ENCODE results near the gene UVRAG.

UVRAG gene

GRCh38 chr11:75820645-75821044, 5.6 kb downstream of the UVRAG start:
- no peak overlapping the region for H2AK5ac ChIP-seq (ENCODE audit: low read length, severe bottlenecking)
- WGBS: no CpG with 5 or more reads among the region's 1 CpG
- peaks cover 31% of the 10 kb centered on the region for H3K79me1 ChIP-seq (replicated peaks; ENCODE audit: low read length, poor library complexity, severe bottlenecking)
- H3K27me3 ChIP-seq (ENCODE audit: control insufficient read depth in 1 of 2, insufficient read depth in 1 of 2, low read length in 2 of 2): no peaks in the 10 kb centered on the region
- H3K4me3 ChIP-seq (ENCODE audit: insufficient read depth in 1 of 2, low read depth in 1 of 2, low read length in 2 of 2): no peak overlapping the region
- H3K18ac ChIP-seq (ENCODE audit: low read depth in 1 of 2, low read length in 2 of 2): no peak overlapping the region
- H2AFZ ChIP-seq (ENCODE audit: low read depth, low read length): no peak overlapping the region
- H4K91ac ChIP-seq (ENCODE audit: low read length): no peak overlapping the region
- no peak overlapping the region for H3K4me2 ChIP-seq (ENCODE audit: low read length, poor library complexity, severe bottlenecking)
- no peak overlapping the region for H2BK120ac ChIP-seq (ENCODE audit: low read depth, low read length)
- no peaks in the 10 kb centered on the region for H3K9me3 ChIP-seq (ENCODE audit: control insufficient read depth, low read length)
- H2BK15ac ChIP-seq (ENCODE audit: low read depth, poor library complexity, severe bottlenecking): no peak overlapping the region
- no peak overlapping the region for H3K27ac ChIP-seq (ENCODE audit: low read length, poor library complexity, severe bottlenecking)
- no peak overlapping the region for H3K4ac ChIP-seq (ENCODE audit: low read depth in 1 of 2, low read length in 2 of 2)
- no peak overlapping the region for H3K23ac ChIP-seq (ENCODE audit: low read length in 2 of 2)
- H3K14ac ChIP-seq (ENCODE audit: low read length in 2 of 2): no peak overlapping the region
- no peak overlapping the region for H3K9ac ChIP-seq (ENCODE audit: low read length)
- no peak overlapping the region for H2BK12ac ChIP-seq (ENCODE audit: low read length in 2 of 2)
- no peak overlapping the region for H4K8ac ChIP-seq (ENCODE audit: low read length)
- no peak overlapping the region for H2BK5ac ChIP-seq (ENCODE audit: low read depth, low read length, poor library complexity, severe bottlenecking)
- peaks cover 2% of the 10 kb centered on the region for H3K4me1 ChIP-seq (ENCODE audit: control insufficient read depth, insufficient read depth, low read depth, low read length)
- H3K36me3 ChIP-seq (ENCODE audit: control insufficient read depth in 1 of 2, insufficient read depth in 2 of 2, low read depth in 1 of 2, low read length in 2 of 2): peaks cover 0 to 8% of the 10 kb centered on the region in 2 experiments
- peak; percentile 62 for DNase-seq

- no peak overlapping the region for H3K4me2 ChIP-seq (ENCODE audit: low read length, poor library complexity, severe bottlenecking)
- H3K27me3 ChIP-seq (ENCODE audit: control insufficient read depth in 1 of 2, insufficient read depth in 1 of 2, low read length in 2 of 2): no peaks in the 10 kb centered on the region
- peaks cover 2% of the 10 kb centered on the region for H3K4me1 ChIP-seq (ENCODE audit: control insufficient read depth, insufficient read depth, low read depth, low read length)
- no peak overlapping the region for H2BK15ac ChIP-seq (ENCODE audit: low read depth, poor library complexity, severe bottlenecking)
- no peak overlapping the region for H3K23ac ChIP-seq (ENCODE audit: low read length in 2 of 2)
- WGBS: 92% methylated on average over 4 of the region's 5 CpGs
- H2AK5ac ChIP-seq (ENCODE audit: low read length, severe bottlenecking): no peak overlapping the region
- no peak for DNase-seq
- no peak overlapping the region for H3K9ac ChIP-seq (ENCODE audit: low read length)
- no peak overlapping the region for H2AFZ ChIP-seq (ENCODE audit: low read depth, low read length)
- no peak overlapping the region for H3K27ac ChIP-seq (ENCODE audit: low read length, poor library complexity, severe bottlenecking)
- no peak overlapping the region for H4K91ac ChIP-seq (ENCODE audit: low read length)
- no peak overlapping the region for H2BK120ac ChIP-seq (ENCODE audit: low read depth, low read length)
- no peaks in the 10 kb centered on the region for H3K9me3 ChIP-seq (ENCODE audit: control insufficient read depth, low read length)
- H3K79me1 ChIP-seq (replicated peaks; ENCODE audit: low read length, poor library complexity, severe bottlenecking): peaks cover 30% of the 10 kb centered on the region
- H3K36me3 ChIP-seq (ENCODE audit: control insufficient read depth in 1 of 2, insufficient read depth in 2 of 2, low read depth in 1 of 2, low read length in 2 of 2): peaks cover 0 to 8% of the 10 kb centered on the region in 2 experiments
- H2BK5ac ChIP-seq (ENCODE audit: low read depth, low read length, poor library complexity, severe bottlenecking): no peak overlapping the region
- no peak overlapping the region for H4K8ac ChIP-seq (ENCODE audit: low read length)
- H3K18ac ChIP-seq (ENCODE audit: low read depth in 1 of 2, low read length in 2 of 2): no peak overlapping the region
- H3K4ac ChIP-seq (ENCODE audit: low read depth in 1 of 2, low read length in 2 of 2): no peak overlapping the region
- no peak overlapping the region for H3K14ac ChIP-seq (ENCODE audit: low read length in 2 of 2)
- H2BK12ac ChIP-seq (ENCODE audit: low read length in 2 of 2): no peak overlapping the region
- H3K4me3 ChIP-seq (ENCODE audit: insufficient read depth in 1 of 2, low read depth in 1 of 2, low read length in 2 of 2): no peak overlapping the region
Observed at GRCh38 chr11:75821202-75821601, 6.2 kb downstream of the UVRAG start.

- Histone ChIP-seq H3K23ac (ENCODE audit: low read length in 2 of 2) (no peak overlapping the region), H3K14ac (ENCODE audit: low read length in 2 of 2) (no peak overlapping the region), H3K4me2 (ENCODE audit: low read length, poor library complexity, severe bottlenecking) (no peak overlapping the region), H4K8ac (ENCODE audit: low read length) (no peak overlapping the region), H3K4ac (ENCODE audit: low read depth in 1 of 2, low read length in 2 of 2) (no peak overlapping the region), H2BK5ac (ENCODE audit: low read depth, low read length, poor library complexity, severe bottlenecking) (no peak overlapping the region), H2BK120ac (ENCODE audit: low read depth, low read length) (no peak overlapping the region), H2BK12ac (ENCODE audit: low read length in 2 of 2) (peak overlapping the region in 1 of 2 experiments; percentile 25), H3K4me3 (ENCODE audit: insufficient read depth in 1 of 2, low read depth in 1 of 2, low read length in 2 of 2) (no peak overlapping the region), H3K9me3 (ENCODE audit: control insufficient read depth, low read length) (no peaks in the 10 kb centered on the region), H3K27ac (ENCODE audit: low read length, poor library complexity, severe bottlenecking) (no peak overlapping the region), H2AK5ac (ENCODE audit: low read length, severe bottlenecking) (no peak overlapping the region), H3K27me3 (ENCODE audit: control insufficient read depth in 1 of 2, insufficient read depth in 1 of 2, low read length in 2 of 2) (no peaks in the 10 kb centered on the region), H3K79me1 (replicated peaks; ENCODE audit: low read length, poor library complexity, severe bottlenecking) (peaks cover 21% of the 10 kb centered on the region), H3K4me1 (ENCODE audit: control insufficient read depth, insufficient read depth, low read depth, low read length) (no peaks in the 10 kb centered on the region), H3K36me3 (ENCODE audit: control insufficient read depth in 1 of 2, insufficient read depth in 2 of 2, low read depth in 1 of 2, low read length in 2 of 2) (peaks cover 0 to 8% of the 10 kb centered on the region in 2 experiments), H2BK15ac (ENCODE audit: low read depth, poor library complexity, severe bottlenecking) (no peak overlapping the region), H2AFZ (ENCODE audit: low read depth, low read length) (no peak overlapping the region), H3K9ac (ENCODE audit: low read length) (no peak overlapping the region), H3K18ac (ENCODE audit: low read depth in 1 of 2, low read length in 2 of 2) (no peak overlapping the region), H4K91ac (ENCODE audit: low read length) (no peak overlapping the region)
- 100% methylated on average over 1 of the region's 3 CpGs for WGBS
- DNase-seq: no peak
Observed at GRCh38 chr11:75822541-75822940, 7.5 kb downstream of the UVRAG start.

- H3K14ac ChIP-seq (ENCODE audit: low read length in 2 of 2): no peak overlapping the region
- no peak overlapping the region for H2BK12ac ChIP-seq (ENCODE audit: low read length in 2 of 2)
- no peak overlapping the region for H2BK15ac ChIP-seq (ENCODE audit: low read depth, poor library complexity, severe bottlenecking)
- H3K23ac ChIP-seq (ENCODE audit: low read length in 2 of 2): no peak overlapping the region
- H4K8ac ChIP-seq (ENCODE audit: low read length): no peak overlapping the region
- no peak overlapping the region for H2AFZ ChIP-seq (ENCODE audit: low read depth, low read length)
- peaks cover 21% of the 10 kb centered on the region for H3K79me1 ChIP-seq (replicated peaks; ENCODE audit: low read length, poor library complexity, severe bottlenecking)
- H3K27me3 ChIP-seq (ENCODE audit: control insufficient read depth in 1 of 2, insufficient read depth in 1 of 2, low read length in 2 of 2): no peaks in the 10 kb centered on the region
- no peaks in the 10 kb centered on the region for H3K9me3 ChIP-seq (ENCODE audit: control insufficient read depth, low read length)
- no peak overlapping the region for H3K4ac ChIP-seq (ENCODE audit: low read depth in 1 of 2, low read length in 2 of 2)
- no peak overlapping the region for H3K27ac ChIP-seq (ENCODE audit: low read length, poor library complexity, severe bottlenecking)
- H3K4me1 ChIP-seq (ENCODE audit: control insufficient read depth, insufficient read depth, low read depth, low read length): peaks cover 1% of the 10 kb centered on the region
- no peak overlapping the region for H4K91ac ChIP-seq (ENCODE audit: low read length)
- no peak overlapping the region for H2BK5ac ChIP-seq (ENCODE audit: low read depth, low read length, poor library complexity, severe bottlenecking)
- H3K9ac ChIP-seq (ENCODE audit: low read length): peak overlapping the region; percentile 71
- no peak overlapping the region for H3K4me3 ChIP-seq (ENCODE audit: insufficient read depth in 1 of 2, low read depth in 1 of 2, low read length in 2 of 2)
- no peak overlapping the region for H2BK120ac ChIP-seq (ENCODE audit: low read depth, low read length)
- no peak overlapping the region for H3K4me2 ChIP-seq (ENCODE audit: low read length, poor library complexity, severe bottlenecking)
- DNase-seq: no peak
- no peak overlapping the region for H2AK5ac ChIP-seq (ENCODE audit: low read length, severe bottlenecking)
- no peak overlapping the region for H3K18ac ChIP-seq (ENCODE audit: low read depth in 1 of 2, low read length in 2 of 2)
- 97% methylated on average over 4 of the region's 4 CpGs for WGBS
- H3K36me3 ChIP-seq (ENCODE audit: control insufficient read depth in 1 of 2, insufficient read depth in 2 of 2, low read depth in 1 of 2, low read length in 2 of 2): peaks cover 0 to 8% of the 10 kb centered on the region in 2 experiments
Observed at GRCh38 chr11:75823415-75823814, 8.4 kb downstream of the UVRAG start.

Measured in mesenchymal stem cell (in vitro differentiated cells and primary cell).